ENCODE measurements around the gene LLPH.

The LLPH gene

GRCh38 chr12:66085213-66085612 is 45.3 kb downstream of the LLPH start:
- ATAC-seq = no peak
- TF ChIP-seq ARNTL (CRISPR knock-in tag; IDR thresholded peaks at IDR 0.05; ENCODE audit: borderline replicate concordance, low read depth) (no peak), SNAI2 (CRISPR knock-in tag; IDR thresholded peaks at IDR 0.05) (no peak)

DNA sequence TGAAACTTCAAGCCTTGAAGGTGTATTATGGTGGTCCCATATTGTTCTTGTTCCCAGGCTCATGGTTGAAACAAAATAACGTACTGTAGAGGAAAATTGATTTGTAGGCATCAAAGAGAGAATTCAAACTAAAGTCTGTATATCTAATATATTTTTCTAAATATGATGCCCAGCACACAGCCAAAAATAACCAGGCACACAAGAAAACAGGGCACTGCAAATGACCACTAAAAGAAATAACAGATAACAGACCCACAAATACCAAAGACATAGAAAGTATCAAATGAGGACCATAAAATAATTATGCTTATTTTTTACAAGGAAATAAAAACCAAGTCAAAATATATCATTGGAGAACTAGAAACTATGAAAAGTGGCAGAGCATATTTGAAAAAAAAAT is 46.8 kb downstream of the LLPH start:
- TF ChIP-seq, protein P1, sequence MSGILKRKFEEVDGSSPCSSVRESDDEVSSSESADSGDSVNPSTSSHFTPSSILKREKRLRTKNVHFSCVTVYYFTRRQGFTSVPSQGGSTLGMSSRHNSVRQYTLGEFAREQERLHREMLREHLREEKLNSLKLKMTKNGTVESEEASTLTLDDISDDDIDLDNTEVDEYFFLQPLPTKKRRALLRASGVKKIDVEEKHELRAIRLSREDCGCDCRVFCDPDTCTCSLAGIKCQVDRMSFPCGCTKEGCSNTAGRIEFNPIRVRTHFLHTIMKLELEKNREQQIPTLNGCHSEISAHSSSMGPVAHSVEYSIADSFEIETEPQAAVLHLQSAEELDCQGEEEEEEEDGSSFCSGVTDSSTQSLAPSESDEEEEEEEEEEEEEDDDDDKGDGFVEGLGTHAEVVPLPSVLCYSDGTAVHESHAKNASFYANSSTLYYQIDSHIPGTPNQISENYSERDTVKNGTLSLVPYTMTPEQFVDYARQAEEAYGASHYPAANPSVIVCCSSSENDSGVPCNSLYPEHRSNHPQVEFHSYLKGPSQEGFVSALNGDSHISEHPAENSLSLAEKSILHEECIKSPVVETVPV (CRISPR knock-in tag; IDR thresholded peaks at IDR 0.05) = no peak
- TF ChIP-seq ZFP30 (CRISPR knock-in tag; IDR thresholded peaks at IDR 0.05) (no peak), ISL1 (CRISPR knock-in tag; IDR thresholded peaks at IDR 0.05) (no peak), ARNTL (CRISPR knock-in tag; IDR thresholded peaks at IDR 0.05; ENCODE audit: borderline replicate concordance, low read depth) (no peak), CSDC2 (CRISPR knock-in tag; IDR thresholded peaks at IDR 0.05) (no peak), PPARA (CRISPR knock-in tag; IDR thresholded peaks at IDR 0.05; ENCODE audit: borderline replicate concordance) (no peak), ZNF565 (CRISPR knock-in tag; conservative IDR thresholded peaks at IDR 0.05; ENCODE audit: low read depth) (no peak), ZNF70 (CRISPR knock-in tag; IDR thresholded peaks at IDR 0.05) (no peak), CREB5 (CRISPR knock-in tag; IDR thresholded peaks at IDR 0.05; ENCODE audit: low read depth) (no peak), RARB (CRISPR knock-in tag; IDR thresholded peaks at IDR 0.05) (no peak), ZNF8 (CRISPR knock-in tag; IDR thresholded peaks at IDR 0.05) (no peak), ESRRG (CRISPR knock-in tag; IDR thresholded peaks at IDR 0.05) (no peak), GLIS3 (CRISPR knock-in tag; IDR thresholded peaks at IDR 0.05) (no peak), POU6F1 (CRISPR knock-in tag; IDR thresholded peaks at IDR 0.05; ENCODE audit: borderline replicate concordance, low read depth) (no peak), TOX (CRISPR knock-in tag; IDR thresholded peaks at IDR 0.05; ENCODE audit: borderline replicate concordance) (no peak), ZFP3 (CRISPR knock-in tag; IDR thresholded peaks at IDR 0.05) (no peak), TSHZ2 (CRISPR knock-in tag; IDR thresholded peaks at IDR 0.05) (no peak), SNAI2 (CRISPR knock-in tag; IDR thresholded peaks at IDR 0.05) (no peak)
- TF ChIP-seq, protein P2, sequence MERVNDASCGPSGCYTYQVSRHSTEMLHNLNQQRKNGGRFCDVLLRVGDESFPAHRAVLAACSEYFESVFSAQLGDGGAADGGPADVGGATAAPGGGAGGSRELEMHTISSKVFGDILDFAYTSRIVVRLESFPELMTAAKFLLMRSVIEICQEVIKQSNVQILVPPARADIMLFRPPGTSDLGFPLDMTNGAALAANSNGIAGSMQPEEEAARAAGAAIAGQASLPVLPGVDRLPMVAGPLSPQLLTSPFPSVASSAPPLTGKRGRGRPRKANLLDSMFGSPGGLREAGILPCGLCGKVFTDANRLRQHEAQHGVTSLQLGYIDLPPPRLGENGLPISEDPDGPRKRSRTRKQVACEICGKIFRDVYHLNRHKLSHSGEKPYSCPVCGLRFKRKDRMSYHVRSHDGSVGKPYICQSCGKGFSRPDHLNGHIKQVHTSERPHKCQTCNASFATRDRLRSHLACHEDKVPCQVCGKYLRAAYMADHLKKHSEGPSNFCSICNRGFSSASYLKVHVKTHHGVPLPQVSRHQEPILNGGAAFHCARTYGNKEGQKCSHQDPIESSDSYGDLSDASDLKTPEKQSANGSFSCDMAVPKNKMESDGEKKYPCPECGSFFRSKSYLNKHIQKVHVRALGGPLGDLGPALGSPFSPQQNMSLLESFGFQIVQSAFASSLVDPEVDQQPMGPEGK (CRISPR knock-in tag; IDR thresholded peaks at IDR 0.05; ENCODE audit: borderline replicate concordance) = no peak
- ATAC-seq = no peak

- no peak for ATAC-seq
- TF ChIP-seq ARNTL (CRISPR knock-in tag; IDR thresholded peaks at IDR 0.05; ENCODE audit: borderline replicate concordance, low read depth) (no peak), CREB5 (CRISPR knock-in tag; IDR thresholded peaks at IDR 0.05; ENCODE audit: low read depth) (no peak), ZNF8 (CRISPR knock-in tag; IDR thresholded peaks at IDR 0.05) (no peak), ZFP30 (CRISPR knock-in tag; IDR thresholded peaks at IDR 0.05) (no peak), ZFP3 (CRISPR knock-in tag; IDR thresholded peaks at IDR 0.05) (no peak), BACH2 (CRISPR knock-in tag; IDR thresholded peaks at IDR 0.05; ENCODE audit: borderline replicate concordance) (no peak), OSR1 (CRISPR knock-in tag; IDR thresholded peaks at IDR 0.05) (no peak), TSHZ2 (CRISPR knock-in tag; IDR thresholded peaks at IDR 0.05) (no peak), TOX (CRISPR knock-in tag; IDR thresholded peaks at IDR 0.05; ENCODE audit: borderline replicate concordance) (no peak), ESRRG (CRISPR knock-in tag; IDR thresholded peaks at IDR 0.05) (no peak), ZNF70 (CRISPR knock-in tag; IDR thresholded peaks at IDR 0.05) (no peak), PPARA (CRISPR knock-in tag; IDR thresholded peaks at IDR 0.05; ENCODE audit: borderline replicate concordance) (no peak), ISL1 (CRISPR knock-in tag; IDR thresholded peaks at IDR 0.05) (no peak), GLIS3 (CRISPR knock-in tag; IDR thresholded peaks at IDR 0.05) (no peak)
- TF ChIP-seq, protein P2 (CRISPR knock-in tag; IDR thresholded peaks at IDR 0.05; ENCODE audit: borderline replicate concordance) = no peak
These were observed 47.8 kb downstream of the LLPH start for GRCh38 chr12:66082744-66083143.

Data from SK-N-SH treated with all-trans-retinoic acid at 6 μM for 48 hours (cell line).